Dendritic cell treated with granulocyte-macrophage colony-stimulating factor and Interleukin-4, amounts not matched to agents 40 ng/mL and 50 ng/mL, for 4 days (primary cell): ENCODE results near the gene BAG2.

ENCODE experiments used
- H3K27ac Mint-ChIP-seq: one replicate; pipeline ENCODE4 v1.8.0; 2022; ENCODE audit warnings: mild to moderate bottlenecking, mixed read lengths
- H3K27me3 Mint-ChIP-seq: one replicate; pipeline ENCODE4 v1.8.0; 2022; ENCODE audit warnings: mild to moderate bottlenecking, mixed read lengths
- H3K36me3 Mint-ChIP-seq: one replicate; pipeline ENCODE4 v1.8.0; 2022; ENCODE audit warnings: low read depth, mixed read lengths
- H3K4me1 Mint-ChIP-seq: one replicate; pipeline ENCODE4 v1.8.0; 2022; ENCODE audit warnings: low read depth, mixed read lengths
- H3K4me3 Mint-ChIP-seq: one replicate; pipeline ENCODE4 v1.8.0; 2022; ENCODE audit warnings: mild to moderate bottlenecking, moderate library complexity, mixed read lengths
- H3K9me3 Mint-ChIP-seq: one replicate; pipeline ENCODE4 v1.8.0; 2022; ENCODE audit warnings: mixed read lengths
- intact Hi-C: fragments of 100-400 bp; cut with micrococcal nuclease; formaldehyde crosslinking; loops from one replicate; pipeline ENCODE4 v1.15.0; 2022

The BAG2 gene

DNA sequence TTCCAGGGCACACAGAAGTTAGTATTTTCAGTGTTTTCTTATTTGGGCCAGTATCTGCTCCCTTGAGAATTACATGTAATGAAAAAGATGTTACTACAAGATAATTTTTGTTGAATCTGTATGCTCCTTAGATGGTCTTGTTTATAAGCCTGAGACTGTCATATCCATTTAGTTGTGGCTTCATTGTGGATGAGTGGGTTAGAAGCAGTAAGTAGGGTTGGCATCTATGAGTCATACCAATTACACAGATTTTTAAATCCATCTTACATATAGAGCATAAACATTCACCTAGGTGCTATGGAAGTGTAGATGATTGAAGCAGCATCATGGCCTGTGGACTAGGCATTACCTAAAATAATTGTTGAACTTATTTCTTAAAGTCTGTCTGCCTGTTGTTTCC lies 13.5 kb upstream of the BAG2 start:
- intact Hi-C loops = no loop called here
- Mint-ChIP-seq H3K4me3 (no peak overlapping the region), H3K27me3 (no peaks in the 10 kb centered on the region), H3K27ac (no peak overlapping the region), H3K4me1 (no peaks in the 10 kb centered on the region), H3K36me3 (peaks cover 43% of the 10 kb centered on the region), H3K9me3 (no peaks in the 10 kb centered on the region)

DNA sequence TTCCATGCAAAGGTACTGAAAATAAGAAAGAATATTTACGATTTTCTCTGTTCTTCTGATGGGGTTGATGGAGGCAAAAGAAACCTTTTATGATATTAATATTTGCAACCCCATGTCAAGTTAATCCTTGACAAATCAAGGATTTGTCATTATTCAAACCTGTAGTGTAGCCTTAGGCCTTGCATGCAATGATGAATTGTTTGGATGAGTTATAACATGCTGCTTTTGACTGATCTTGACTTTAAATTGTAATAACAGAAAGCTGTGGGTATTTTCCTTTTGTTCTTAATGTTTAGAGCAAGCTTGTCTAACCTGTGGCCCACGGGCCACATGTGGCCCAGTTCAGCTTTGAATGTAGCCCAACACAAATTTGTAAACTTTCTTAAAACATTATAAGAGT lies 13.0 kb upstream of the BAG2 start:
- Mint-ChIP-seq H3K27ac (no peak overlapping the region), H3K27me3 (no peaks in the 10 kb centered on the region), H3K4me1 (no peaks in the 10 kb centered on the region), H3K4me3 (no peak overlapping the region), H3K36me3 (peaks cover 42% of the 10 kb centered on the region), H3K9me3 (no peaks in the 10 kb centered on the region)
- intact Hi-C loops = no loop called here

DNA sequence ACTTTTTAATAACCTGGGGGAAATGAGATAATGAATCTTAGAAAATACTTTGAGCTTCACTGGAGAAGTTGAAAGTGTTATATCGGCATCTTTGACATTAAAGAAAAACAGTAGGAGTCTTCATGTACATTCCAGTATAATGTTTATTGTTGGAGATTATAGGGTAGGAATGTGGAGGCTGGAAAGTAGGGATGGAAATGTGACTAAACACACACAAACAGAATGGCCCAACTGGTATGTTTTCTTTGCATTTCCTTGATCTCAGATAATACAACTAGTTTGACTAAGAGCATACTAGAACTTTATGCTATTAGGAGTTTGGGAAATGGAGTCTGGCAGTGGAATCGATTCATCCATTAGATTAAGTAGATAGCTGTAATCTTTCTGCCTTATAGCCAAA lies 10.1 kb upstream of the BAG2 start:
- intact Hi-C loops = no loop called here
- H3K36me3 Mint-ChIP-seq = peaks cover 44% of the 10 kb centered on the region

DNA sequence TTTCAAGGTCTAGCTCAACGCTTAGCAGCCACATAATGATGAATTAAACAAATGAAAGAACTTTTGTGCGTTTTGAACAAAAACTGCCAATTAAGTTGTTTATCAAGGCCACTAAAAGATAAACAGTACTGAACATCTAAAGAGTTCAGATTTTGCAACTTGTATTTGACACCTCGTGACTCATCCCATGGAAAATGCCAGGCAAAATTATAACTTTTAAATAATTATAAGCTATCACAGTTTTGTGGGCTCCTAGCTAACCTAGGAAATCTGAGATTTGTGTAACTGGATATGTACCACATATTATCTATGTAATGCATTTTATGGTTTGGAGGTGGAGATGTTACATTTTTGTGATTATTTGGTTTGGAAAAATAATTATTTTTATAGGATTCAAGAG lies 9.6 kb upstream of the BAG2 start:
- H3K27ac Mint-ChIP-seq = no peak overlapping the region
- H3K27me3 Mint-ChIP-seq = no peaks in the 10 kb centered on the region
- peaks cover 9% of the 10 kb centered on the region for H3K9me3 Mint-ChIP-seq
- peaks cover 44% of the 10 kb centered on the region for H3K36me3 Mint-ChIP-seq
- H3K4me1 Mint-ChIP-seq = no peaks in the 10 kb centered on the region
- no peak overlapping the region for H3K4me3 Mint-ChIP-seq
- intact Hi-C loops = no loop called here

More for the DNA sequence above, 10.1 kb upstream of the BAG2 start:
- Mint-ChIP-seq H3K27me3 (no peaks in the 10 kb centered on the region), H3K4me3 (no peak overlapping the region), H3K27ac (no peak overlapping the region), H3K4me1 (no peaks in the 10 kb centered on the region), H3K9me3 (peaks cover 9% of the 10 kb centered on the region)

DNA sequence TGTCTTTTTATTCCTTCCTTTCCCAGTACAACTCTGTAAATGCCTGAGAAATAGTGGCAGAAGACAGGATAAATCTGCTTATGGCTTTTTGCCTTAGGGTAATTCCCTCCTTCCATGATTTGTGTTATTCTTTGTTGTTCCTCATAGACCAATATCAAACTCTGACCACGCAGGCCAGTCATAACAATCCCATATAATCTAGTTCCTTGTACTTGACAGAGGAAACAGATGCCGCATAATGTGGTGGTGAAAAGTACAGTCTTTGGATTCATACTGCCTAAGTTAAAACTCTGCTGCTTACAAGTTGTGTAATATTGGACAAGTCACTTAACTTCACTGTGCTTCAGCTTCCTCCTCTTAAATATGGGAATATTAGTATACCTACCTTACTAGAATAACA lies 8.2 kb upstream of the BAG2 start:
- Mint-ChIP-seq H3K27ac (no peak overlapping the region), H3K36me3 (peaks cover 44% of the 10 kb centered on the region), H3K27me3 (no peaks in the 10 kb centered on the region), H3K4me1 (no peaks in the 10 kb centered on the region), H3K4me3 (no peak overlapping the region), H3K9me3 (peaks cover 9% of the 10 kb centered on the region)
- intact Hi-C loops = no loop called here

DNA sequence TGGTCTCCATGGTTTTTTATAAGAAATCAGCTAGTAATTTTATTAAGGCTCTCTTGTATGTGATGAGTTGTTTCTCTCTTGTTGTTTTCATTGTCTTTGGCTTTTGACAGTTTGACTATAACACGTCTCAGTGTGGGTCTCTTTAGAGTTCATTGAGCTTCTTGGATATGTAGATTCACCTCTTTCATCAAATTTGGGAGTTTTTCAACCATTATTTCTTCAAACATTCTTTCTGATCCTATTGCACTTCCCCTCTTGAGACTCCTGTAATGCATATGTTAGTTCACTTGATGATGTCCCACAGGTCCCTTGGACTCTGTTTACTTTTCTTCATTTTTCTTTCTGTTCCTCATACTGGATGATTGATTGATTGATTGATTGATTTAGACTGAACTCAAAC lies 7.0 kb upstream of the BAG2 start:
- H3K36me3 Mint-ChIP-seq = peaks cover 48% of the 10 kb centered on the region
- no peaks in the 10 kb centered on the region for H3K4me1 Mint-ChIP-seq
- no peaks in the 10 kb centered on the region for H3K27me3 Mint-ChIP-seq
- no peak overlapping the region for H3K4me3 Mint-ChIP-seq
- intact Hi-C loops = no loop called here
- H3K9me3 Mint-ChIP-seq = peaks cover 9% of the 10 kb centered on the region
- H3K27ac Mint-ChIP-seq = no peak overlapping the region

DNA sequence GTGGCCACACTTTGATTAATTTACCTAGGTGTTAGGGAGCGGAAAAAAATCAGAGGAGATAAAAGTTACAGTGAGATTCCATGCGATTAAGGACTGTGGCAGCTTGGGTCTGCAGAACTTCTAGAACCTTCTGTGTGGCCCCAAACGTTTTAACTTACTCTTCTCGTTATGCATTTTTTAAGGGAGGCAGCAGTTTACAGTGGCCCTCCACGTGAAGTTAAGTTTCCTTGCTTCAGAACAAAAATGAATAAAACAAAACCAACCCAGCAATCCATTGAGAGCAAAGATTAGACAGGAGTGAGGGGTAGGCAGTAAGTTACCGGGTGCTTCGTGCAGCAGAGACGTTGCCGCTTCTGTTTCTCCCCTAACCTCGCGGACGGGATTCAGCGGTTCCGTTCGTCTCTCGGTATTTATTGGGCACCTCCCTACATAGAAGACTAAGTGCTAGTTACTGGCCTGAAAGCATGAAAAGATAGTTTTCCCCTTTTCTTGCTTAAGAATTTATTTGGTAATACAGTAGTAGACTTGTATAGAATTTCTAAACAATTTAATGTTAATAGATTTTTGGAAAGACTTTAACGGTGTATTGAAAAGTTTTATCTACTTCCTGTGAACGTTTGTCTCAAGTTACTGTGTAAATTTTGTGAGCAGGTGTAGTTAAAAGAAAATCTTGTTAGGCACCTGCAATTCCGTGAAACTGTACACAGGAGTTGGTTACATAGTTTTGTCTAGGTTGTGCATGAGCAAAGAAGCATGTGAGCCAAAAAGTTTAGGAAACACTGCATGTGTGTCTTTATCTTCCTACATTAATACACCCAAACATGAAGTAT lies 1.1 kb downstream of the BAG2 start:
- intact Hi-C loops = loop anchor here (5.0 kb wide), 1 partner anchor 49 kb away; the partner anchor contains the start of gene RAB23
- Mint-ChIP-seq H3K4me3 (peak overlapping the region; percentile 89), H3K36me3 (peaks cover 10% of the 10 kb centered on the region), H3K27ac (peak overlapping the region; percentile 70), H3K27me3 (peaks cover 9% of the 10 kb centered on the region), H3K4me1 (peaks cover 13% of the 10 kb centered on the region), H3K9me3 (no peaks in the 10 kb centered on the region)

DNA sequence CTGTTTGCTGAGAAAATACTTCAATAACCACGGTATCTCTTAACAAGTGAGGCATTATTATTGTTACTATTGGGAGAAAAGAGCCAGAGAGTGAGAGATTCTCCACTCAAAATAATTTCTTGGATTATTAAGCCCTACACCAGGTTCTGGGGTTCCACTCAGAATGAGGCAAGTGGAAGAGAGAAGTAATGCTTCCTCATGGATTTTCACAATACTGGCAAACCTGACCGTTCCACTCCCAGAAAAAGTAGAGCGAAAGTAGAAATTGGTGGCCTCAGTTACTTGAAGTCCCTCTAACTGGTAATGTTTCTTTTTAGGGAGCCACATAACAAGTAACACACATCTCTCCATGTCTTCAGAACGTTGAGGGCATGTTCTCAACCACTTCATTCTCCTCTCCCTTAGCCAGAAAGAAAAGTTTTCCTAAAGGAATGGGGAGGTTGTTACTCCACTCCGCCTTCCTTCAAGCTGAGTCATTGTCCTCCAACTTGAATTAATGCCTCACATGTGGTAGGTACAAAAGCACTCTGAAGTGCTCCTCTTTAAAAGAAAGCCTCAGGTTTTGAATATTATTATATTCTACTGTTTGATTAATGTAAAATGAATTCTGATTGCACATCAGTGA lies 1.9 kb downstream of the BAG2 start:
- H3K27ac Mint-ChIP-seq = no peak overlapping the region
- H3K9me3 Mint-ChIP-seq = no peaks in the 10 kb centered on the region
- H3K27me3 Mint-ChIP-seq = peaks cover 9% of the 10 kb centered on the region
- no peak overlapping the region for H3K4me3 Mint-ChIP-seq
- peaks cover 10% of the 10 kb centered on the region for H3K36me3 Mint-ChIP-seq
- H3K4me1 Mint-ChIP-seq = peaks cover 13% of the 10 kb centered on the region
- intact Hi-C loops = loop anchor here (5.0 kb wide), 1 partner anchor 48 kb away; the partner anchor contains the start of gene RAB23

DNA sequence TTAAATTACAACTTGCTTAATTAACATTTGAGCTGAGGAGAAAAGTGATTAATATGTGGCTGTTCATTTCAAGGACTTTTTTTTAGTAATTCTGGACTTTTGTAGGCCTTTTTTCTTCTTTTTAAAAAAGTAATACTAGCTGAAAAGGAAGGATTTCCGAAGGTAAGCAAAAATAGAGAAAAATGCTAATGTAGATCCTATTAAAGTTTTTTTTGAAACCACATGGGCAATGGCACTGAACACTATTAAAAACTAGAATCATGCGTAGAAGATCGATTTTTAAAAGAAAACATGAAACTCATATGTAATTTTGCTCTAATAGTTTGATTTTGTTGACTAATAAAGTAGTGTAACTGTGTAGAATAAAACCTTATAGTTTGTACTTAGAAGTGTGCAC lies 2.4 kb downstream of the BAG2 start:
- peaks cover 10% of the 10 kb centered on the region for H3K36me3 Mint-ChIP-seq
- peaks cover 13% of the 10 kb centered on the region for H3K4me1 Mint-ChIP-seq
- no peak overlapping the region for H3K4me3 Mint-ChIP-seq
- intact Hi-C loops = loop anchor here (5.0 kb wide), 1 partner anchor 48 kb away; the partner anchor contains the start of gene RAB23
- H3K27me3 Mint-ChIP-seq = peaks cover 9% of the 10 kb centered on the region
- H3K9me3 Mint-ChIP-seq = no peaks in the 10 kb centered on the region
- H3K27ac Mint-ChIP-seq = no peak overlapping the region

DNA sequence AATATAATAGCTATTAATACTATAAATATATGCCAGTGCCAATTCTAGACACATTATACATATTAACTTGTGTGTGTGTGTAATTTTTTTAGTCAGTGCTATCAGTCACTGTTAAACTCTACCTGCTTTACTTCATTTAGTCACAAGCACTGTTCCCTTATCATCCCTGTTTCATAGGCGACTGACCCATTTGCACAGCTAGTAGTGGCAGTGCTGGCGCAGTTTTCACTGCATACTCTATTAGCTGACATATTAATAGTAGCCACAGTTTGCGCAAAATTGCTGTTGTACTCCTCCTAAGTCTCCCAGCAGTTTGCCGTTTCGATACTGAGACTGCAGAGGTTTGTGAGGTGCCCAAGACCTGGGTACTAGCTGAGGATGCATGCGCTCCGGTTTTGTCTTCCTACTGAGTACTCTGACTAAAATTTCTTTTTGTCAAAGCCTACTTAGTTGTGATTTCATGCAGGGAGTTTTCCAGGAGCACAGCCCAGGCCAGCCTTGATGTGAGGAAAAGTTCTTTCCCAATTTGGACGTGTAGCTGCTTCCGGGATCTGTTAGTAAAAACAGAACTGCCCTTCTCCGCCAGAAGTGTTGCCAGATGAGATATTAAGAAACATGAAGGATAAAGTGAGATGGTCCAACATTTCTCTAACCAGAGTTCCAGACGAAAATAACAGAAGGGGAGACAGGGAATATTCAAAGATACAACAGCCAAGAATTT lies 5.6 kb downstream of the BAG2 start:
- intact Hi-C loops = no loop called here
- no peak overlapping the region for H3K4me3 Mint-ChIP-seq
- peaks cover 6% of the 10 kb centered on the region for H3K27me3 Mint-ChIP-seq
- H3K9me3 Mint-ChIP-seq = no peaks in the 10 kb centered on the region
- no peak overlapping the region for H3K27ac Mint-ChIP-seq
- peaks cover 6% of the 10 kb centered on the region for H3K4me1 Mint-ChIP-seq
- peaks cover 13% of the 10 kb centered on the region for H3K36me3 Mint-ChIP-seq

DNA sequence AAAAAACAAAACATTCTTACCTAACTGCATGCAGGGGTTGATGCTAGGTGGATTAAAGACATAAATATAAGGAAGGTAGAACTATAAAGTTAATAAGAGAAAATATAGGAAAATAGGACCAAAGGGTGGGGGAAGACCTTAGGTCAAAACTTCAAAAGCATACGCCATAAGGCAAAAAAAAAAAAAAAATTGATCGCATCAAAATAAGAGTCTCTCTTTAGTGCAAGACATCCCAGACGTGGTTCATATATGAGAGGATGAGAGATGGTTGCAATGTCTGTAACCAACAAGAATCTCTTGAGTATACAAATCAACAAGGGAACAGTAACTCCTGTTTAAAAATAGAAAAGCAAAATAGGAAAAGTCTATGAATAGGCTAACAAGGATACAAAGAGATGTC lies 8.5 kb downstream of the BAG2 start:
- no peaks in the 10 kb centered on the region for H3K9me3 Mint-ChIP-seq
- H3K36me3 Mint-ChIP-seq = peaks cover 15% of the 10 kb centered on the region
- H3K27me3 Mint-ChIP-seq = no peaks in the 10 kb centered on the region
- H3K27ac Mint-ChIP-seq = no peak overlapping the region
- H3K4me1 Mint-ChIP-seq = no peaks in the 10 kb centered on the region
- no peak overlapping the region for H3K4me3 Mint-ChIP-seq
- intact Hi-C loops = no loop called here

DNA sequence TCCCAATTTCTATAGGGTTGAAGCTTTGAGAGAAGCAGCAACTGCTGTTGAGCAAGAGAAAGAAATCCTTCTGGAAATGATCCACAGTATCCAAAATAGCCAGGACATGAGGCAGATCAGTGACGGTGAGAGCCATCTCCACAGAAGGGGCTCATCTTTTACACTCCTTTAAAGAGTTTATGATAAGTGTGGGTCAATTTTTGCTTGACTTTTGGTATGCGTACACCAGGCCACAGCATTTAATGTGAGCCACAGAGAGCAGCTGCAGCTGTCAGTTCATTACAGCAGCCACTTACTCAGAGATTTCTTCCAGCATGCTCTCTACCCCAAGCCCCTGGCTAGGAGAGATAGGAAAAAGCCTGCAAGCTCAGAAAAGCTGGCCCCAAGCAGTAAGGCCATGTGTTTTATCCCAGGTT lies 9.9 kb downstream of the BAG2 start:
- peaks cover 15% of the 10 kb centered on the region for H3K36me3 Mint-ChIP-seq
- no peaks in the 10 kb centered on the region for H3K4me1 Mint-ChIP-seq
- H3K27me3 Mint-ChIP-seq = no peaks in the 10 kb centered on the region
- H3K9me3 Mint-ChIP-seq = no peaks in the 10 kb centered on the region
- H3K4me3 Mint-ChIP-seq = no peak overlapping the region
- intact Hi-C loops = no loop called here
- no peak overlapping the region for H3K27ac Mint-ChIP-seq

DNA sequence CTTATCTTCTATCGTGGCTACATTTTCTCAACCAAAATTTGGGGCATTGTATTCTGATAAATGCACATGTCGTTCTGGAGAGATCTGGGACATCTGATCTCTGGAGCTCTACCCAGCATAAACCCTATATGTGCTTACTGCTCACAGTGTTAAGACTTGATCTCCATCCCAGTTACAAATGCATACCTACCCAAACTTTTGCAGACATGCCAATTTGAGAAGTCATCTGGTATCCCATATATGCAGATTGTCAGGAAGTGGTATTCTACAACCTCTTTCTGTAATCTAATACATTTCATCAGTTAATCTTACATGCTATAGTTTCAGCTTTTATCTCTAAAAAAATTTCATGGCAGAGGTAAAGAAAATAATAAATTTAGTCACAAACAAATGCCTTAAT lies 11.2 kb downstream of the BAG2 start:
- H3K4me1 Mint-ChIP-seq = no peaks in the 10 kb centered on the region
- intact Hi-C loops = no loop called here

DNA sequence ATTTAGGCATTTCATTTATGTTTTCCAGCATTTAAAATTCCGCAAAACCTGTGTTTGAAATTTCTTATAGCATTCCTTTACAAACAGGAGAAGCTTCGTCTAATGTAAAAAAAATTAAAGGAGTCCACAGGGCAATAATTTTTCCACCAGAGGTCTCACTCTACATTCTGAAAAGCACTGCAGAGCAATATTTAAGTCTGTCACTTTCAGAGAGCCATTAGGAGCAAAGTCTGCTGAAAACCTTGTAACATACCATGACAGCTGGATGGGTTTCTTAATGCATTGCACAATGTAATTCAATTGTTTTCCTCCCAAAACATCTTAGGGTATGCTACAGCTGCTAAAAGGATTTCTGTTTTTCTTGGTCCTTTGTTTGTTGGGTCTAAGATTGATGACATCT lies 18.0 kb downstream of the BAG2 start:
- Mint-ChIP-seq H3K27me3 (no peaks in the 10 kb centered on the region), H3K9me3 (no peaks in the 10 kb centered on the region), H3K4me3 (no peak overlapping the region), H3K4me1 (no peaks in the 10 kb centered on the region), H3K27ac (no peak overlapping the region), H3K36me3 (no peaks in the 10 kb centered on the region)
- intact Hi-C loops = loop anchor here (1.0 kb wide), 1 partner anchor 127 kb away; the partner anchor contains the start of gene PRIM2

More for the DNA sequence above, 11.2 kb downstream of the BAG2 start:
- Mint-ChIP-seq H3K36me3 (peaks cover 15% of the 10 kb centered on the region), H3K9me3 (no peaks in the 10 kb centered on the region), H3K4me3 (no peak overlapping the region), H3K27ac (no peak overlapping the region), H3K27me3 (no peaks in the 10 kb centered on the region)
